Astrocyte (in vitro differentiated cells and primary cell): ENCODE results near the gene MRNIP. TPM values are rescaled to one million over a fixed set of nuclear protein-coding genes. Genes with fewer than 3 reads are reported as not detected.

ENCODE experiments used
- DNase-seq: peaks from one replicate; pipeline ENCODE4 v3.0.0-alpha.2; 2010; ENCODE audit warnings: low read depth
- FAIRE-seq: peaks from 2 replicates; lab custom pipeline; 2011; peaks lifted over from hg19 to GRCh38; lab: Jason Lieb, UNC
- H2AFZ ChIP-seq: 2 replicates; pipeline ENCODE4 v1.6.0; 2012; ENCODE audit warnings: low read depth, low read length, inconsistent platforms
- H3K27ac ChIP-seq: 2 replicates; pipeline ENCODE4 v1.5.1; 2011; ENCODE audit warnings: low read depth, low read length, inconsistent platforms
- H3K27me3 ChIP-seq: 2 replicates; pipeline ENCODE4 v1.6.0; 2011; ENCODE audit warnings: low read length, inconsistent platforms; ENCODE audit not compliant: insufficient read depth
- H3K36me3 ChIP-seq: 2 replicates; pipeline ENCODE4 v1.5.1; 2011; ENCODE audit warnings: low read length, inconsistent platforms; ENCODE audit not compliant: insufficient read depth
- H3K4me1 ChIP-seq: 2 replicates; pipeline ENCODE4 v1.5.1; 2011; ENCODE audit warnings: low read length, inconsistent platforms; ENCODE audit not compliant: insufficient read depth
- H3K4me2 ChIP-seq: 2 replicates; pipeline ENCODE4 v1.6.0; 2012; ENCODE audit warnings: low read length, inconsistent platforms
- H3K4me3 ChIP-seq: 2 replicates; pipeline ENCODE4 v1.5.1; 2011; ENCODE audit warnings: low read depth, mild to moderate bottlenecking, low read length, inconsistent platforms; ENCODE audit not compliant: insufficient read depth
- H3K79me2 ChIP-seq: 2 replicates; pipeline ENCODE4 v1.6.0; 2012; ENCODE audit warnings: mild to moderate bottlenecking, low read length, inconsistent platforms; ENCODE audit not compliant: insufficient read depth
- H3K9ac ChIP-seq: 2 replicates; pipeline ENCODE4 v1.6.0; 2012; ENCODE audit warnings: mild to moderate bottlenecking, low read length, inconsistent platforms
- H3K9me3 ChIP-seq: 2 replicates; pipeline ENCODE4 v1.5.1; 2012; ENCODE audit warnings: low read depth, mild to moderate bottlenecking, low read length, inconsistent platforms; ENCODE audit not compliant: insufficient read depth
- H4K20me1 ChIP-seq: 2 replicates; pipeline ENCODE4 v1.6.0; 2012; ENCODE audit warnings: low read length, inconsistent platforms; ENCODE audit not compliant: insufficient read depth
- H3K27ac Mint-ChIP-seq: one replicate; pipeline ENCODE4 v1.8.0; 2021; ENCODE audit warnings: mild to moderate bottlenecking, mixed read lengths; ENCODE audit not compliant: unreplicated experiment
- H3K27me3 Mint-ChIP-seq: one replicate; pipeline ENCODE4 v1.8.0; 2021; ENCODE audit warnings: low read depth, mixed read lengths; ENCODE audit not compliant: unreplicated experiment
- H3K36me3 Mint-ChIP-seq: one replicate; pipeline ENCODE4 v1.8.0; 2021; ENCODE audit warnings: low read depth, mixed read lengths; ENCODE audit not compliant: unreplicated experiment
- H3K4me1 Mint-ChIP-seq: one replicate; pipeline ENCODE4 v1.8.0; 2021; ENCODE audit warnings: low read depth, mixed read lengths; ENCODE audit not compliant: unreplicated experiment
- H3K4me3 Mint-ChIP-seq: one replicate; pipeline ENCODE4 v1.8.0; 2021; ENCODE audit warnings: mild to moderate bottlenecking, moderate library complexity, mixed read lengths; ENCODE audit not compliant: unreplicated experiment
- H3K9me3 Mint-ChIP-seq: one replicate; pipeline ENCODE4 v1.8.0; 2021; ENCODE audit warnings: mild to moderate bottlenecking, mixed read lengths; ENCODE audit not compliant: unreplicated experiment
- CTCF ChIP-seq: IDR thresholded peaks from 2 replicates; pipeline ENCODE4 v1.5.1; 2011; ENCODE audit warnings: low read depth, mild to moderate bottlenecking, inconsistent platforms, low read length, moderate library complexity; ENCODE audit not compliant: insufficient read depth
- EZH2 ChIP-seq: IDR thresholded peaks from 2 replicates; pipeline ENCODE4 v1.6.1; 2012; ENCODE audit warnings: mild to moderate bottlenecking, low read length, inconsistent platforms; ENCODE audit not compliant: insufficient read depth
- total RNA-seq: library from RNA; stranded (reverse); gene quantifications from 2 replicates; pipeline ENCODE4 v1.2.1, GENCODE V29; 2021

Gene MRNIP
- total RNA-seq, 1 donor from 2014 or later: 20.7 TPM

GRCh38 chr5:179880066-179880650 lies 21.5 kb upstream of the MRNIP start:
- H3K9me3 Mint-ChIP-seq: peaks cover 10% of the 10 kb centered on the region
- no peaks in the 10 kb centered on the region for H4K20me1 ChIP-seq
- peaks cover 11% of the 10 kb centered on the region for H3K9me3 ChIP-seq
- H3K79me2 ChIP-seq: no peaks in the 10 kb centered on the region
- no peak overlapping the region for H3K4me3 Mint-ChIP-seq
- H3K27ac ChIP-seq: no peak overlapping the region
- H2AFZ ChIP-seq: no peak overlapping the region
- H3K9ac ChIP-seq: no peak overlapping the region
- no peak overlapping the region for H3K4me3 ChIP-seq
- no peaks in the 10 kb centered on the region for H3K27me3 Mint-ChIP-seq
- no peak for DNase-seq
- peaks cover 31% of the 10 kb centered on the region for H3K36me3 Mint-ChIP-seq
- FAIRE-seq: no peak
- H3K27me3 ChIP-seq: no peaks in the 10 kb centered on the region
- H3K4me1 ChIP-seq: no peaks in the 10 kb centered on the region
- H3K4me2 ChIP-seq: no peak overlapping the region
- TF ChIP-seq EZH2 (no peak), CTCF (no peak)
- no peak overlapping the region for H3K27ac Mint-ChIP-seq
- peaks cover 36% of the 10 kb centered on the region for H3K36me3 ChIP-seq
- no peaks in the 10 kb centered on the region for H3K4me1 Mint-ChIP-seq

- H3K27me3 ChIP-seq: no peaks in the 10 kb centered on the region
- peaks cover 28% of the 10 kb centered on the region for H3K36me3 Mint-ChIP-seq
- no peak overlapping the region for H3K4me2 ChIP-seq
- FAIRE-seq (no peak), DNase-seq (no peak)
- no peaks in the 10 kb centered on the region for H3K79me2 ChIP-seq
- H3K27ac ChIP-seq: no peak overlapping the region
- no peaks in the 10 kb centered on the region for H3K4me1 ChIP-seq
- H3K9me3 ChIP-seq: peaks cover 11% of the 10 kb centered on the region
- H3K9me3 Mint-ChIP-seq: peaks cover 10% of the 10 kb centered on the region
- no peak for TF ChIP-seq CTCF
- TF ChIP-seq EZH2: no peak
- H3K4me1 Mint-ChIP-seq: no peaks in the 10 kb centered on the region
- no peak overlapping the region for H2AFZ ChIP-seq
- no peak overlapping the region for H3K9ac ChIP-seq
- H3K27me3 Mint-ChIP-seq: no peaks in the 10 kb centered on the region
- H3K27ac Mint-ChIP-seq: no peak overlapping the region
- no peaks in the 10 kb centered on the region for H4K20me1 ChIP-seq
- no peak overlapping the region for H3K4me3 ChIP-seq
- H3K36me3 ChIP-seq: peaks cover 35% of the 10 kb centered on the region
- no peak overlapping the region for H3K4me3 Mint-ChIP-seq
Observed at GRCh38 chr5:179879690-179880010, 21.0 kb upstream of the MRNIP start.

GRCh38 chr5:179879003-179879689 lies 20.5 kb upstream of the MRNIP start:
- Mint-ChIP-seq H3K4me1 (no peaks in the 10 kb centered on the region), H3K27me3 (no peaks in the 10 kb centered on the region), H3K36me3 (peaks cover 23% of the 10 kb centered on the region), H3K9me3 (peaks cover 10% of the 10 kb centered on the region), H3K27ac (no peak overlapping the region), H3K4me3 (no peak overlapping the region)
- Histone ChIP-seq H2AFZ (no peak overlapping the region), H3K36me3 (peaks cover 30% of the 10 kb centered on the region), H3K27ac (no peak overlapping the region), H3K27me3 (no peaks in the 10 kb centered on the region), H3K9me3 (peaks cover 11% of the 10 kb centered on the region), H3K4me3 (no peak overlapping the region), H4K20me1 (no peaks in the 10 kb centered on the region), H3K9ac (no peak overlapping the region), H3K4me2 (no peak overlapping the region), H3K4me1 (no peaks in the 10 kb centered on the region), H3K79me2 (no peaks in the 10 kb centered on the region)
- no peak for TF ChIP-seq EZH2
- TF ChIP-seq CTCF: no peak
- FAIRE-seq: no peak
- DNase-seq: no peak
